HepG2 (cell line): ENCODE measurements around the gene CPEB3. TPM values are rescaled to one million over a fixed set of nuclear protein-coding genes. Genes with fewer than 3 reads are reported as not detected.

ENCODE experiments used
- ATAC-seq: fragments of 200-7000 bp; cut with Tn5 transposase; 3 replicates; pipeline ENCODE4 v1.9.1; 2020; ENCODE audit warnings: mild to moderate bottlenecking, moderate library complexity
- BruUV-seq: library from RNA; stranded (reverse); fragments of 400-500 nt; replicated peaks from 2 replicates; lab custom pipeline; 2021; lab: Mats Ljungman, UMichigan
- CTCF ChIA-PET: fragments of 300-600 bp; formaldehyde crosslinking; extraction: SDS; loops from one replicate; lab custom pipeline; 2021; ENCODE audit warnings: low total read pairs, inconsistent platforms, low intra/inter-chr PET ratio; lab: Yijun Ruan, JAX
- POLR2A ChIA-PET: fragments of 350-600 bp; sonication (Branson Sonifier 250); formaldehyde crosslinking; loops from one replicate; lab custom pipeline; 2020; ENCODE audit warnings: antibody characterized with exemption, inconsistent platforms; lab: Yijun Ruan, JAX
- DNase-seq: peaks from one replicate; pipeline ENCODE4 v3.0.0-alpha.2; 2015; ENCODE audit warnings: low spot score
- FAIRE-seq: peaks from 3 replicates; lab custom pipeline; 2011; peaks lifted over from hg19 to GRCh38; lab: Jason Lieb, UNC
- H2AFZ ChIP-seq: one replicate; pipeline ENCODE4 v1.6.1; 2011; ENCODE audit warnings: low read length, inconsistent platforms
- H3K27ac ChIP-seq: fragments of 300-600 bp; 3 replicates; pipeline ENCODE4 v1.8.0; 2011; ENCODE audit warnings: mixed run types, mild to moderate bottlenecking, mixed read lengths, low read length, inconsistent platforms; ENCODE audit not compliant: insufficient read depth; ENCODE audit errors: extremely low read length
- H3K27me3 ChIP-seq, 2 experiments: fragments of 200-600 bp in 1 of 2; 2 replicates in 1 of 2; 3 replicates in 1 of 2; pipeline versions ENCODE4 v1.6.0 to v1.8.0; 2011; ENCODE audit warnings: low read length in 2 of 2, mild to moderate bottlenecking in 2 of 2, moderate library complexity in 2 of 2, inconsistent platforms in 1 of 2; ENCODE audit not compliant: insufficient read depth in 2 of 2, control insufficient read depth in 1 of 2
- H3K36me3 ChIP-seq, 2 experiments: fragments of 200-600 bp in 1 of 2; replicated peaks in 1 of 2; 2 replicates in 1 of 2; 3 replicates in 1 of 2; pipeline versions ENCODE4 v1.5.1 to v1.8.0; 2011; ENCODE audit warnings: low read length in 2 of 2, inconsistent platforms in 1 of 2; ENCODE audit not compliant: insufficient read depth in 2 of 2, control insufficient read depth in 1 of 2
- H3K4me1 ChIP-seq: 2 replicates; pipeline ENCODE4 v1.5.1; 2012; ENCODE audit warnings: low read length, inconsistent platforms; ENCODE audit not compliant: insufficient read depth
- H3K4me2 ChIP-seq: 2 replicates; pipeline ENCODE4 v1.6.0; 2011; ENCODE audit warnings: low read depth, low read length, inconsistent platforms
- H3K4me3 ChIP-seq, 3 experiments: fragments of 200-600 bp in 1 of 3; sonication (generic), shearing (Covaris generic) in 1 of 3; replicated peaks in 1 of 3; 2 replicates each; pipeline ENCODE4 v1.5.1; 2011 to 2016; ENCODE audit warnings: low read length in 3 of 3, inconsistent platforms in 2 of 3, low read depth in 2 of 3, mild to moderate bottlenecking in 2 of 3, control low read depth in 1 of 3, mixed read lengths in 1 of 3; ENCODE audit not compliant: insufficient read depth in 1 of 3
- H3K79me2 ChIP-seq: one replicate; pipeline ENCODE4 v1.6.1; 2011; ENCODE audit warnings: low read length, inconsistent platforms; ENCODE audit not compliant: insufficient read depth
- H3K9ac ChIP-seq: 2 replicates; pipeline ENCODE4 v1.6.0; 2011; ENCODE audit warnings: mild to moderate bottlenecking, low read depth, low read length, inconsistent platforms; ENCODE audit not compliant: insufficient read depth
- H3K9me3 ChIP-seq: 2 replicates; pipeline ENCODE4 v1.5.1; 2012; ENCODE audit warnings: mild to moderate bottlenecking, low read length
- H4K20me1 ChIP-seq: 2 replicates; pipeline ENCODE4 v1.6.0; 2011; ENCODE audit warnings: inconsistent platforms, mild to moderate bottlenecking, low read length, moderate library complexity; ENCODE audit not compliant: insufficient read depth
- E2F1 ChIP-seq: sonication (generic); formaldehyde crosslinking; IDR thresholded peaks from 2 replicates; pipeline ENCODE4 v1.5.0; 2020; ENCODE audit warnings: missing genetic modification reagents
- GMEB1 ChIP-seq: sonication (generic); formaldehyde crosslinking; IDR thresholded peaks from 2 replicates; pipeline ENCODE4 v1.5.1; 2020; ENCODE audit warnings: missing genetic modification reagents, mild to moderate bottlenecking, borderline replicate concordance
- KMT2A ChIP-seq: sonication (generic); formaldehyde crosslinking; IDR thresholded peaks from 2 replicates; pipeline ENCODE4 v1.4.0; 2020; ENCODE audit warnings: missing genetic modification reagents
- MIXL1 ChIP-seq: IDR thresholded peaks from 2 replicates; pipeline ENCODE4 v1.6.1; 2016
- MNT ChIP-seq: fragments of 450-650 bp; IDR thresholded peaks from 2 replicates; pipeline ENCODE4 v1.6.1; 2016
- MTERF4 ChIP-seq: sonication (generic); formaldehyde crosslinking; IDR thresholded peaks from 2 replicates; pipeline ENCODE4 v1.8.0; 2023; ENCODE audit warnings: mild to moderate bottlenecking, missing genetic modification reagents
- NFYB ChIP-seq: sonication (generic); formaldehyde crosslinking; IDR thresholded peaks from 2 replicates; pipeline ENCODE4 v1.4.0; 2020; ENCODE audit warnings: missing genetic modification reagents
- TCF7 ChIP-seq: sonication (generic); IDR thresholded peaks from 2 replicates; pipeline ENCODE4 v1.6.1; 2016; ENCODE audit warnings: antibody characterized with exemption, low read depth
- ZNF383 ChIP-seq: sonication (generic); formaldehyde crosslinking; IDR thresholded peaks from 2 replicates; pipeline ENCODE4 v1.4.0; 2020; ENCODE audit warnings: missing genetic modification reagents, mild to moderate bottlenecking, borderline replicate concordance
- ZNF737 ChIP-seq: sonication (generic); formaldehyde crosslinking; IDR thresholded peaks from 2 replicates; pipeline ENCODE4 v1.5.0; 2020; ENCODE audit warnings: missing genetic modification reagents, mild to moderate bottlenecking, borderline replicate concordance
- WGBS: methylation state at CpG from one replicate; pipeline ENCODE4 v1.1.6; 2017; ENCODE audit warnings: low lambda C conversion rate; 5-methylcytosine and 5-hydroxymethylcytosine counted together
- in situ Hi-C: cut with HindIII; loops from 2 replicates; pipeline ENCODE4 v1.10.0; 2017; ENCODE audit warnings: low pct_unique_long_range_greater_than_20kb; ENCODE audit not compliant: extremely low pct_ligation_motif_present
- intact Hi-C: fragments of 100-400 bp; cut with micrococcal nuclease; formaldehyde crosslinking; loops from one replicate; pipeline ENCODE4 v1.10.0; 2022; ENCODE audit not compliant: unreplicated experiment
- polyA plus RNA-seq, 8 experiments: library from polyadenylated mRNA; depleted of rRNA in 3 of 8; stranded (reverse) in 7 of 8; unstranded in 1 of 8; fragments of >200 nt; fragmentation: Illumina TruSeq in 4 of 8; extraction: Trizol in 4 of 8; gene quantifications; 2 replicates each; pipeline versions ENCODE4 v1.2.1 to v1.2.3, GENCODE V29; 2011 to 2016; ENCODE audit warnings: low read depth in 4 of 8, missing spikeins in 1 of 8, mixed read lengths in 1 of 8; ENCODE audit not compliant: insufficient read depth in 1 of 8
- total RNA-seq, 5 experiments: library from RNA; depleted of rRNA; stranded (reverse); fragments of >200 nt; fragmentation: Illumina TruSeq; extraction: Trizol; gene quantifications; 2 replicates each; pipeline ENCODE4 v1.2.3, GENCODE V29; 2016; ENCODE audit warnings: low read depth in 1 of 5

CPEB3 gene
- total and polyA plus RNA-seq, 2 of the 13 experiments (the other 11 are each of a cell fraction or from before 2014, with no cell fraction given): 0.66 to 0.70 TPM

GRCh38 chr10:92064506-92064905 is 226.4 kb downstream of the CPEB3 start (continued):
- no peak for TF ChIP-seq MTERF4 (CRISPR knock-in tag)
- TF ChIP-seq TCF7: no peak
- TF ChIP-seq KMT2A (CRISPR knock-in tag): no peak
- no peak for TF ChIP-seq GMEB1 (CRISPR knock-in tag)

GRCh38 chr10:92062273-92062672 is 228.6 kb downstream of the CPEB3 start:
- intact Hi-C loops: no loop called here
- CTCF ChIA-PET: no interaction called here

More at GRCh38 chr10:92062273-92062672, 228.6 kb downstream of the CPEB3 start:
- ATAC-seq: no peak
- Histone ChIP-seq H3K4me1 (peaks cover 4% of the 10 kb centered on the region; the same call in 1 of the 2 replicates), H3K9ac (no peak overlapping the region), H2AFZ (no peak overlapping the region), H3K36me3 (no peaks in the 10 kb centered on the region; a peak in 1 of 5 replicates), H3K9me3 (no peaks in the 10 kb centered on the region), H3K27me3 (no peaks in the 10 kb centered on the region), H3K27ac (no peak overlapping the region), H4K20me1 (no peaks in the 10 kb centered on the region), H3K79me2 (no peaks in the 10 kb centered on the region), H3K4me3 (no peak overlapping the region), H3K4me2 (no peak overlapping the region)
- no TSS peak for BruUV-seq
- FAIRE-seq: no peak
- in situ Hi-C loops: no loop called here
- DNase-seq: no peak
- WGBS: 98% methylated on average over 1 of the region's 1 CpG
- TF ChIP-seq MNT (no peak), E2F1 (CRISPR knock-in tag) (no peak), MIXL1 (CRISPR knock-in tag) (no peak), ZNF737 (no peak), NFYB (CRISPR knock-in tag) (no peak), ZNF383 (CRISPR knock-in tag) (no peak)
- POLR2A ChIA-PET: no interaction called here
